Measurements from ENCODE around the gene GSG1.
"Not testable (repeated sequence)": the region's sequence is repeated elsewhere in the genome, so short reads cannot be mapped to it uniquely, and the experiment has no call there.

- not testable (repeated sequence) for TF ChIP-seq CTCF, POLR2A (IDR thresholded peaks at IDR 0.05)
Observed at GRCh38 chr12:13053617-13054016, 49.9 kb downstream of the GSG1 start.

All from lower leg skin (tissue), 3 donors.